Measurements from ENCODE around the gene BHLHE41. TPM values are rescaled to one million over a fixed set of nuclear protein-coding genes. Genes with fewer than 3 reads are reported as not detected.

The BHLHE41 gene
- total RNA-seq, 1 experiment from 2014 or later, result 7.6 TPM

DNA sequence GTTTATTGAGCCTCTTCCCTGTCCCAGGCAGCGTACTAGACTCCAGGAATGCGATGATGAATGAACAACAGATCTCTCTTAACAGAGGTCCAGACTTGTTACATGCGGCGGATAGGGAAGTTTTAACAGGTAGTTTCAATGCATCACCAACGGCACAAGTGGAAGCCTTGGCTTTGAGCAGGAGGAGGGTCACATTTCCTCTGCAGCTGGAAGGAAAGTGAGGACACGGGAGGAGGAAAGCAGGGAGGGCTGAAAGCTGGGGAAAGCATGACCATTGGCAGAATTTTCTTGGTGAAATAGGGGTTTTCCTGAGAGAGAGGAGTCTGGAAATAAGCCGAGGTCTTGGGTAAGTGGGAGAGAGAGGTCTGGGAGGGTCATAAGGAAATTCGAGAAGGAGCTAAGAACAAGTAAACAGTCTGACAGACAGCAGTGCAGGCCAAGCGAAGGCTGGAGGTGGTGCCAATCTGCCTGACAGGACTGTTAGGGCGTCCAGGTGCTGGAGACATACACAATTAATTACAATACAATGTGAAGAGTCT, 15.4 kb downstream of the BHLHE41 start (continued):
- TF ChIP-seq RORB (CRISPR knock-in tag; IDR thresholded peaks at IDR 0.05) (no peak), MLX (CRISPR knock-in tag; IDR thresholded peaks at IDR 0.05) (no peak), TP53 (CRISPR knock-in tag; IDR thresholded peaks at IDR 0.05) (no peak), FOXK1 (CRISPR knock-in tag; IDR thresholded peaks at IDR 0.05) (no peak), ETV6 (CRISPR knock-in tag; IDR thresholded peaks at IDR 0.05) (no peak), KAT7 (CRISPR knock-in tag; IDR thresholded peaks at IDR 0.05; ENCODE audit: borderline replicate concordance) (no peak), ZNF138 (CRISPR knock-in tag; conservative IDR thresholded peaks at IDR 0.05) (no peak)
- TF ChIP-seq, protein P1, sequence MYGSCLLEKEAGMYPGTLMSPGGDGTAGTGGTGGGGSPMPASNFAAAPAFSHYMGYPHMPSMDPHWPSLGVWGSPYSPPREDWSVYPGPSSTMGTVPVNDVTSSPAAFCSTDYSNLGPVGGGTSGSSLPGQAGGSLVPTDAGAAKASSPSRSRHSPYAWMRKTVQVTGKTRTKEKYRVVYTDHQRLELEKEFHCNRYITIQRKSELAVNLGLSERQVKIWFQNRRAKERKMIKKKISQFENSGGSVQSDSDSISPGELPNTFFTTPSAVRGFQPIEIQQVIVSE (CRISPR knock-in tag; IDR thresholded peaks at IDR 0.05; ENCODE audit: borderline replicate concordance), result no peak

- no peak for TF ChIP-seq ZNF219 (CRISPR knock-in tag; IDR thresholded peaks at IDR 0.05; ENCODE audit: borderline replicate concordance)
- TF ChIP-seq ZNF317 (CRISPR knock-in tag; IDR thresholded peaks at IDR 0.05; ENCODE audit: borderline replicate concordance, low read depth), result no peak
- TF ChIP-seq SMAD3 (CRISPR knock-in tag; IDR thresholded peaks at IDR 0.05; ENCODE audit: borderline replicate concordance), result no peak
- TF ChIP-seq KAT7 (CRISPR knock-in tag; IDR thresholded peaks at IDR 0.05; ENCODE audit: borderline replicate concordance), result no peak
- TF ChIP-seq, protein P2, sequence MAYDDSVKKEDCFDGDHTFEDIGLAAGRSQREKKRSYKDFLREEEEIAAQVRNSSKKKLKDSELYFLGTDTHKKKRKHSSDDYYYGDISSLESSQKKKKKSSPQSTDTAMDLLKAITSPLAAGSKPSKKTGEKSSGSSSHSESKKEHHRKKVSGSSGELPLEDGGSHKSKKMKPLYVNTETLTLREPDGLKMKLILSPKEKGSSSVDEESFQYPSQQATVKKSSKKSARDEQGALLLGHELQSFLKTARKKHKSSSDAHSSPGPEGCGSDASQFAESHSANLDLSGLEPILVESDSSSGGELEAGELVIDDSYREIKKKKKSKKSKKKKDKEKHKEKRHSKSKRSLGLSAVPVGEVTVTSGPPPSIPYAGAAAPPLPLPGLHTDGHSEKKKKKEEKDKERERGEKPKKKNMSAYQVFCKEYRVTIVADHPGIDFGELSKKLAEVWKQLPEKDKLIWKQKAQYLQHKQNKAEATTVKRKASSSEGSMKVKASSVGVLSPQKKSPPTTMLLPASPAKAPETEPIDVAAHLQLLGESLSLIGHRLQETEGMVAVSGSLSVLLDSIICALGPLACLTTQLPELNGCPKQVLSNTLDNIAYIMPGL (CRISPR knock-in tag; IDR thresholded peaks at IDR 0.05), result no peak
- TF ChIP-seq, protein P3, sequence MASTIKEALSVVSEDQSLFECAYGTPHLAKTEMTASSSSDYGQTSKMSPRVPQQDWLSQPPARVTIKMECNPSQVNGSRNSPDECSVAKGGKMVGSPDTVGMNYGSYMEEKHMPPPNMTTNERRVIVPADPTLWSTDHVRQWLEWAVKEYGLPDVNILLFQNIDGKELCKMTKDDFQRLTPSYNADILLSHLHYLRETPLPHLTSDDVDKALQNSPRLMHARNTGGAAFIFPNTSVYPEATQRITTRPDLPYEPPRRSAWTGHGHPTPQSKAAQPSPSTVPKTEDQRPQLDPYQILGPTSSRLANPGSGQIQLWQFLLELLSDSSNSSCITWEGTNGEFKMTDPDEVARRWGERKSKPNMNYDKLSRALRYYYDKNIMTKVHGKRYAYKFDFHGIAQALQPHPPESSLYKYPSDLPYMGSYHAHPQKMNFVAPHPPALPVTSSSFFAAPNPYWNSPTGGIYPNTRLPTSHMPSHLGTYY (CRISPR knock-in tag; IDR thresholded peaks at IDR 0.05), result no peak
- TF ChIP-seq STAT6 (CRISPR knock-in tag; conservative IDR thresholded peaks at IDR 0.05; ENCODE audit: low read depth), result no peak
- TF ChIP-seq CREB1 (CRISPR knock-in tag; IDR thresholded peaks at IDR 0.05), result no peak
- no peak for DNase-seq (ENCODE audit: low spot score)
- H3K36me3 Mint-ChIP-seq, result no peaks in the 10 kb centered on the region
- no peak overlapping the region for H3K27ac Mint-ChIP-seq
- H3K9me3 Mint-ChIP-seq, result no peaks in the 10 kb centered on the region
- ChIA-PET POLR2A (no interaction called here), CTCF (interaction anchor here (0.7 to 1.6 kb wide), 3 partner anchors 13 to 506 kb away, joined by 3 to 6 read pairs (median 3); no protein-coding TSS in a partner anchor)
- no peak for ATAC-seq
- peaks cover 11% of the 10 kb centered on the region for H3K27me3 Mint-ChIP-seq (ENCODE audit: low read depth)
- no peak overlapping the region for H3K4me3 Mint-ChIP-seq
- H3K4me1 Mint-ChIP-seq, result peaks cover 45% of the 10 kb centered on the region
These were observed 15.9 kb downstream of the BHLHE41 start for GRCh38 chr12:26108915-26109314.

- Mint-ChIP-seq H3K36me3 (no peaks in the 10 kb centered on the region), H3K27me3 (ENCODE audit: low read depth) (peaks cover 3% of the 10 kb centered on the region; the same call in 1 of the 2 replicates), H3K4me3 (no peak overlapping the region), H3K9me3 (no peaks in the 10 kb centered on the region), H3K4me1 (peaks cover 25% of the 10 kb centered on the region), H3K27ac (no peak overlapping the region)
- ChIA-PET CTCF (no interaction called here), POLR2A (no interaction called here)
- ATAC-seq (no peak), DNase-seq (ENCODE audit: low spot score) (no peak)
- TF ChIP-seq FOXP1 (CRISPR knock-in tag; IDR thresholded peaks at IDR 0.05; ENCODE audit: borderline replicate concordance), result no peak
These were observed 18.5 kb downstream of the BHLHE41 start for GRCh38 chr12:26106347-26106746.

Measured in WTC11 (cell line).